Measurements from ENCODE around the gene RGS10.

RGS10 gene

GRCh38 chr10:119450606-119451299 is 91.8 kb downstream of the RGS10 start:
- no peak overlapping the region for H3K27ac ChIP-seq (ENCODE audit: low read length)
- no peaks in the 10 kb centered on the region for H3K27me3 ChIP-seq (ENCODE audit: control insufficient read depth, insufficient read depth, low read length)
- H3K9ac ChIP-seq (ENCODE audit: low read length), result no peak overlapping the region
- no peak overlapping the region for H3K4me3 ChIP-seq (ENCODE audit: low read length)
- H3K4me1 ChIP-seq (ENCODE audit: control insufficient read depth, low read depth, low read length), result no peaks in the 10 kb centered on the region
- no peaks in the 10 kb centered on the region for H3K36me3 ChIP-seq (ENCODE audit: control insufficient read depth, low read depth, low read length)
- H3K9me3 ChIP-seq (ENCODE audit: control insufficient read depth, low read depth, low read length), result no peaks in the 10 kb centered on the region

Measured in iPS-18a (cell line).